GM21737 (cell line): ENCODE data around the gene ELF1.
"Not testable (repeated sequence)": the region's sequence is repeated elsewhere in the genome, so short reads cannot be mapped to it uniquely, and the experiment has no call there.

ENCODE experiments used
- ATAC-seq: cut with Tn5 transposase; IDR thresholded peaks from one replicate; pipeline ENCODE4 v1.9.1; 2021; ENCODE audit warnings: mild to moderate bottlenecking, moderate library complexity; ENCODE audit not compliant: unreplicated experiment

Gene ELF1

GRCh38 chr13:40958655-40959054, 60.5 kb downstream of the ELF1 start:
- ATAC-seq: no peak

GRCh38 chr13:40946485-40946884, 72.6 kb downstream of the ELF1 start:
- no peak for ATAC-seq

GRCh38 chr13:40943073-40943472, 76.0 kb downstream of the ELF1 start:
- ATAC-seq: no peak

GRCh38 chr13:40941581-40941980, 77.5 kb downstream of the ELF1 start:
- ATAC-seq: no peak

GRCh38 chr13:40940841-40941240, 78.3 kb downstream of the ELF1 start:
- no peak for ATAC-seq

GRCh38 chr13:40933508-40934204, 85.5 kb downstream of the ELF1 start:
- no peak for ATAC-seq

- ATAC-seq: no peak
Observed at GRCh38 chr13:40932252-40932651, 86.9 kb downstream of the ELF1 start.

- ATAC-seq: no peak
Observed at GRCh38 chr13:40931719-40932118, 87.4 kb downstream of the ELF1 start.

GRCh38 chr13:40929883-40930282, 89.2 kb downstream of the ELF1 start:
- ATAC-seq: not testable (repeated sequence)

- ATAC-seq: no peak
Observed at GRCh38 chr13:40928980-40929379, 90.1 kb downstream of the ELF1 start.

- ATAC-seq: no peak
Observed at GRCh38 chr13:40927929-40928328, 91.2 kb downstream of the ELF1 start.

GRCh38 chr13:40923867-40924266, 95.2 kb downstream of the ELF1 start:
- ATAC-seq: no peak

- ATAC-seq: no peak
Observed at GRCh38 chr13:40922437-40923040, 96.6 kb downstream of the ELF1 start.

GRCh38 chr13:40920826-40921225, 98.3 kb downstream of the ELF1 start:
- ATAC-seq: no peak

- ATAC-seq: not testable (repeated sequence)
Observed at GRCh38 chr13:40919901-40920300, 99.2 kb downstream of the ELF1 start.

GRCh38 chr13:40916207-40916998, 102.7 kb downstream of the ELF1 start:
- ATAC-seq: no peak

GRCh38 chr13:40914863-40915262, 104.3 kb downstream of the ELF1 start:
- ATAC-seq: not testable (repeated sequence)

- ATAC-seq: no peak
Observed at GRCh38 chr13:40911341-40911740, 107.8 kb downstream of the ELF1 start.

GRCh38 chr13:40910324-40911050, 108.6 kb downstream of the ELF1 start:
- no peak for ATAC-seq

GRCh38 chr13:40909541-40910200, 109.4 kb downstream of the ELF1 start:
- ATAC-seq: not testable (repeated sequence)

GRCh38 chr13:40908546-40908945, 110.6 kb downstream of the ELF1 start:
- ATAC-seq: no peak
